ENCODE results near the gene EGFLAM.

Gene EGFLAM

DNA sequence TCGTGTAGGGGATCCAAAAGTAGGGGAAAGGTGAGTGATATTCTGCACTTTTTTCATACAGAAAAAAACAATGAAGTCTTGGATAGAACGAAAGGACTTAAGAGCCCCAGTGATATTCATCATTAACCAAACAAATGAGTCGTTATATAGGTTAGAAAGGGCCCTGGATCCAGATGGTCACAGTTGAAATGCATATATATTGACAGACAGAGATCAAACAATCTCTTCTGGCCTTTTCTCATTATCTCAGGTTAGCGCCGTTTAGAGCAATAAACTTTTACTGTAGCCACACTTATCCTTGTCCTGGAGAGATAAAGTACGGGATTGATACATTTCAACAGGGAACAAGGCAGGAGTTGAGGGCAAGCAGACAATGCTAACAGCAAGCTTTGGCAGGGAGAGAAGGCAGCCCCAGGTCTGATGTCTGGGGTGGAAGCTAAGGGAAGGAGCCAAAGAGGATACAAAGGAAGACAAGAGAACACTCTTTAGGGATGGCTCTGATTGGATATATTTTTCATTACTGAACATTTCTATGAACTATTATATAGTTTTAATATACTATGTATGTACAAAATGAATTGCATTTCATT lies 221.1 kb downstream of the EGFLAM start:
- no peak for DNase-seq

DNA sequence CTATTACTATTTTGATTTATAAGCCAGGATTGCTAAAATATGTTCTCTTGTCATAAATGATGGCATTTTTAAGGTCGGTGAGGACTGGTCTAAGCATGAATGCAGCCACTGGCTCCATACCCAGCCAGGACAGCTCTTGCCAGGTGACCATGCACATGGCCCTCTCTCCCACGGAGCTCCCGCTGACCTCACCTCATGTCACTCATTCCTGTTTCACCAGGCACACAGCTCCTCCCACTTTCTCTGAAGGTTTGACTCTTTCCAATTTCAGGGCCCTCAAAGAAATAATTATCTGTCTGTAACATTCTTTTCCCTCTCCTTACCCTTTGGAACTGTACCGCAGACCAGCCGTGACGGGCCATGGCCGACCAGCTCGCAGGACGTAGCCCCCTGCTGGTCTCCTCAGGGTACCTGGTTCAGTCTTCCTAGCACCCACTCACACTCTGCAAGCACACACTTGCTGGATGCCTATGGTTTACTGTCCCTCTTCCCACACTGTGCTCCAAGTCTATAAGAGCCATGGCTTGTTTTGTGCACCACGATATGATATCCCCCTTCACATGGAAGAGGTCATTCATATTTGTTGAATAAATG lies 225.5 kb downstream of the EGFLAM start:
- DNase-seq = no peak

DNA sequence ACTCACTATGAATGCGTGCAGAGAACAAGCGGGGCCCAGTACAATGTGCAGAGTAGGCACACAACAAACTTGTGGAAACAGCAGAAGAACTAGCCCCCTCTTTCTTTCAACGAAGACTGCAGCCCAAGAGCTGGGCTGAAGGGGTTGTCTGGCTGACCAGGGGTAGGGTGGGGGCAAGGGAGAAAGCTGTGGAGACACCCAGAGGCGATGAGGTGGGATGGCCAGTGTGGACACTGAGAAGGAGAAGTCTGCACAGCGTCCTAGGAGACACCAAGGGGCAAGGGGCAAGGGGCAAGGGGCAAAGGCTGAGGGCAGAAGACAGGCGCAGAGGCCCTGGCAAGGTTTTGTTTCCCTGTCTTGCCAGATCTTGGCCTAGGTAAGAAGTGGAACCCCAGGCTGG lies 235.8 kb downstream of the EGFLAM start:
- no peak for DNase-seq

DNA sequence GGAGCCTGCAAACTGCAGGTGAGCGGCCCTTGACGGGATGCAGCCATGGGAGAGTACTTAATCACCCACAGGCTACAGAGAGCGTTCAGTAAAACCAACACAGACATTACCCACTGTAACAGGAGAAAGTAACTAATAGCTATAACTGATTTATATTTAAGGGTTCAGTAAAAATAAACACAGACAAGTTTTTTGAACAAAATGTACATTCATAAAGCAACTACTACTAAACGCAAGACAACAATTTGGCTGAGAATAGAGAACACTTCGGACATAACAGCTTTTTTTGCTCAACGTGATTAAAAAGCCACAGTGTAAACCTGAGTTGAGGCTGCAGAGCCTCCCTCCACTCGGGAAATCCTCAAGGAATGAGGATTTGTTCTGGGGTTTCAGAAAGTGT lies 236.4 kb downstream of the EGFLAM start:
- DNase-seq = no peak

DNA sequence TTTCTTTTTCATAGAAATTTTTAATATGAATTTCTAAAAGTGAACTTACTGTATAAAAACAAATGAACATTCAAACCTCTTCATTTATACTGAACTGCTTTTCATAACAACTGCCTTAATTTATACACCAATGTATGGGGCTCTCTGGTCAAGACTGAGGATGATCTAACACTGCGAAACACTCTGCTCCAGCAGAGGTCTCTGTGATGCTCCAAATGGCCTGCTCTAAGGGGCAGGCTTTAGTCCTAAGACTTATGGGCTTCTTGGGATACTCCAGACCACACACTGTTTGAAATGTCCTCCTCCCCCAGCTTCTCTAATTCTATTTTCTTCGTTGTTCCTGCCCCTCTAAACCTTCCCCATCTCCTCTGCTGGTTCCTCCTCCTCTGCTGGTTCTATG lies 239.6 kb downstream of the EGFLAM start:
- DNase-seq = peak in 1 of 2 experiments; percentile 30

DNA sequence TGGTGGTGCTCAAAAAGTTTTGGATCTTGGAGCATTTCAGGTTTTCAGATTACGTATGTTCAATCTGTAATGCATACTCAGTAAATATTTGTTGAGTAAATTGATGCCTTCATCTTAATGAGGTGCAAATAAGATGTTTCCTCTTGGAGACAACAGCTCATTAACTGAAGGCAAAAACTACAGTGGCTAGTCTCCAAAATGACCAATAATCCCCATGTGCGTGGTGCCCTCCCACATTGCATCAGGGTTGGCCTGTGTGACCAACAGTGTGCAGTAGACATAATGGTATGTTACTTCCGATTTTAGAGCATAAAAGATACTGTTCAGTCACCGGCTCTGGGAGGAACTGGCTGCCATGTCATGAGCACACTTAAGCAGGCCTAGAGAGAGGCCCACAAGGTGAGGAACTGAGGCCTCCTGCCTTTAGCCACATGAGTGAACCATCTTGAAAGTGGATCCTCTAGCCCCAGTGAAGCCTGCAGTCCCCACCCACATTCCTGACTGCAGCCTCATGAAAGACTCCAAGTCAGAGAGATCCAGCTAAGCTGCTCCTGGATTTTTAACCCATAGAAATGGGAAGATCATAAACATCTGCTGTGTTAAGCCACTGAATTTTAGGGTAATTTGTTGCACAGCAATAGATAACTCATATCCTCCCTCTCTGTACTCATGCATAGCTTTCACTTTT lies 242.4 kb downstream of the EGFLAM start:
- no peak for DNase-seq

- no peak for DNase-seq
These were observed 247.9 kb downstream of the EGFLAM start for GRCh38 chr5:38506302-38506701.

DNA sequence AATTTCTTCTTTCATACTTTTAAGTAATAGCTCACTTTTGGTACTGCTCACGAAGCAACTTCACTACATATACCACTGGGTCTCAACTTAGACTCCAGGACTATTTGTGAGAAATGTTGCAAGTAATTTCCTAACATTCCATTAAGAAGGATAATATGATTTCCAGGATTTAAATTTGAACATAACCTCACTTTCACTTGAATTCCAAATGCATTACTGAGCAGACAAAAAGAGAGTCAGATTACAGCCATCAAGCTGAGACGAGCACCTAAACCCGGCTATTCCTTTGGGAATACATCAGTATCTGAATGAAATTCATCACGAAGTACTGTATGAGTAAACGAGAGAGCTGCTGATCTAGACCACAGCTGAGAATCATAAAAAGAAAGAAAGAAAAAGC lies 250.8 kb downstream of the EGFLAM start:
- DNase-seq = no peak
